A549 (cell line): Measurements from ENCODE around the gene PLCL1.

Experiments
- POLR2A ChIP-seq: IDR thresholded peaks from 2 replicates; pipeline ENCODE4 v1.6.1; 2012; ENCODE audit warnings: mild to moderate bottlenecking, low read length
- RAD21 ChIP-seq, 2 experiments: fragments of >200 bp in 1 of 2; sonication (Bioruptor Twin) in 1 of 2; formaldehyde crosslinking in 1 of 2; IDR thresholded peaks in 1 of 2; conservative IDR thresholded peaks in 1 of 2; 2 replicates in 1 of 2; 3 replicates in 1 of 2; pipeline ENCODE4 v1.6.1; 2012 to 2018; ENCODE audit warnings: inconsistent platforms in 1 of 2
- TF ChIP-seq, protein P1 (sequence below): fragments of >200 bp; sonication (Bioruptor Twin); formaldehyde crosslinking; IDR thresholded peaks from 3 replicates; pipeline ENCODE4 v1.5.1; 2016

DNA sequence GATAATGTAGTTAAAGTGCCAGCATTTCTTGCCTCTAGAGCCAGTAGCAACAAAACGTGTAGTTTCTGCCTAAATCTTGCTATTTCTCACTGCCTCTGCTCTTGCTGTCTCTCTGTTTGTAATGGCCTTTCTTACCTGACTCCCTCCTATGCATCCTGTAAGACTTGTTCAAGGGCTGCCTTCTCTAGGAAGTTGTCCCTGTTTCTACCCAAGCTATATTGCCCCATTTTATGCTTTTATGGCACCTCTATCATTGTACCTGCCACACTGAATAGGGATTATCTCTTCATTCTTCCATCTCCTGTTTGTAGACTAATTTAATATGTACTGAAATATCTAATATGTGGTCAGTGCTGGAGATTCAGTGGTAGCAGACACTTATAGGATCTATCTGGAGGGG, 49.2 kb downstream of the PLCL1 start:
- TF ChIP-seq POLR2A (no peak), RAD21 (conservative IDR thresholded peaks at IDR 0.05 in 1 of 2, IDR thresholded peaks at IDR 0.05 in 1 of 2) (no peak)
- TF ChIP-seq, protein P1, sequence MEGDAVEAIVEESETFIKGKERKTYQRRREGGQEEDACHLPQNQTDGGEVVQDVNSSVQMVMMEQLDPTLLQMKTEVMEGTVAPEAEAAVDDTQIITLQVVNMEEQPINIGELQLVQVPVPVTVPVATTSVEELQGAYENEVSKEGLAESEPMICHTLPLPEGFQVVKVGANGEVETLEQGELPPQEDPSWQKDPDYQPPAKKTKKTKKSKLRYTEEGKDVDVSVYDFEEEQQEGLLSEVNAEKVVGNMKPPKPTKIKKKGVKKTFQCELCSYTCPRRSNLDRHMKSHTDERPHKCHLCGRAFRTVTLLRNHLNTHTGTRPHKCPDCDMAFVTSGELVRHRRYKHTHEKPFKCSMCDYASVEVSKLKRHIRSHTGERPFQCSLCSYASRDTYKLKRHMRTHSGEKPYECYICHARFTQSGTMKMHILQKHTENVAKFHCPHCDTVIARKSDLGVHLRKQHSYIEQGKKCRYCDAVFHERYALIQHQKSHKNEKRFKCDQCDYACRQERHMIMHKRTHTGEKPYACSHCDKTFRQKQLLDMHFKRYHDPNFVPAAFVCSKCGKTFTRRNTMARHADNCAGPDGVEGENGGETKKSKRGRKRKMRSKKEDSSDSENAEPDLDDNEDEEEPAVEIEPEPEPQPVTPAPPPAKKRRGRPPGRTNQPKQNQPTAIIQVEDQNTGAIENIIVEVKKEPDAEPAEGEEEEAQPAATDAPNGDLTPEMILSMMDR: no peak
